HG02798 (cell line): ENCODE results near the gene PLPP1.
"Not testable (repeated sequence)": the region's sequence is repeated elsewhere in the genome, so short reads cannot be mapped to it uniquely, and the experiment has no call there.

Experiments used
- ATAC-seq: cut with Tn5 transposase; IDR thresholded peaks from one replicate; pipeline ENCODE4 v1.9.1; 2021; ENCODE audit warnings: mild to moderate bottlenecking; ENCODE audit not compliant: unreplicated experiment, poor library complexity

PLPP1 gene

DNA sequence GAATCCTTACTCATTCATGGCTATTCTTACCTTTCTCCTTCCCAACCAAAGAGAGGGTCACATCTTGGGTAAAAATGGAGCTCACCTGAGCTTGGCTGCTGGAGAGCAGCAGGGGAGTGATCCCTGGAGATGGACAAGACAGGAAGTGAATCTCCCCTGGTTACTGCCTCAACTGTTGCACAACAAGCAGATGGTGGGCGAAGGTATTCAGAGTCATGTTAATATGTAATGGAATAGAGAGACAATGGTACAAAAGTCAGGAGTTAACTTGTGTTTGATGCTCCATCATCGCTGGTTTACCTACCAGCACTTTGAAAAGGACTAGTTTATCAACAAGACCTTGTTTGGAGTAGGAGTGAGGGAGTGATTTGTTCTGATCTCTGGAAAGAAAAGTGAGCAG lies 13.0 kb upstream of the PLPP1 start:
- no peak for ATAC-seq

DNA sequence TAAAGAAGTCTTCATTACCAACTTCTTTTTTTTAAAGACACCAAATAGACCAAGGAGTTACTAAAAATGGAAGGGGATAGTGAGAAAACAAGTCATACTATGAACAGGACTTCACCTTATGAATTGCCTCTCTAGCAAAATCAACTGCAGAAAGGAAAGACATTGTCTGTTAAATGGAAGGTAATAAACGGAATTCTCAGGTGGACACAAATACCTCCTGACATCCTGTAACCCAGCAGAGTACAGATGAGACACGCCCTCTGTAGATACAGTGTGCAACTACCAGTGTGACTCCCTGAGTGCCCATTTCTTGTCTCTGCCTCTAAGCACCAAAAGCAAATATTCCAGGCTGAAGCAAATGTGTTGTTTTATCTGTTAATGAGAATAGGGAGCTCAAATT lies 12.2 kb upstream of the PLPP1 start:
- ATAC-seq: peak; percentile 53

DNA sequence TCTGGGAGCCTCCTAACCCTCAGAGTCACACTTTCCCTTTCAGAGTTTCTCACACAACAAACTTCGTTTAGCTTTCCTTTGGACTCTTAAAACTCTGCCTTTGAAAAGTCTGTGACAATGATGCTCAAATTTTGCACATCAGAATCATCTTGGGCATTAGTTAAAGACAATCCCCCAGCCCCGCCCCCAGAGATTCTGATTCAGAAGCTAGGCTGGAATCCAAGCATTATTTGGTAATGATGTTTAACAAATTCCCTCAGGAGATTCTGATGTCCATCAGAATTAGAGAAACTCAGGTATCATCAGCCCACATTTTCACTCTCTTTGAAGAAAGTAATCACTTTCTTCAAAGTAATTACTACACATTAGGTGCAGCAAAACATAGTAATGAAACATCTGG lies 9.6 kb upstream of the PLPP1 start:
- ATAC-seq: no peak

DNA sequence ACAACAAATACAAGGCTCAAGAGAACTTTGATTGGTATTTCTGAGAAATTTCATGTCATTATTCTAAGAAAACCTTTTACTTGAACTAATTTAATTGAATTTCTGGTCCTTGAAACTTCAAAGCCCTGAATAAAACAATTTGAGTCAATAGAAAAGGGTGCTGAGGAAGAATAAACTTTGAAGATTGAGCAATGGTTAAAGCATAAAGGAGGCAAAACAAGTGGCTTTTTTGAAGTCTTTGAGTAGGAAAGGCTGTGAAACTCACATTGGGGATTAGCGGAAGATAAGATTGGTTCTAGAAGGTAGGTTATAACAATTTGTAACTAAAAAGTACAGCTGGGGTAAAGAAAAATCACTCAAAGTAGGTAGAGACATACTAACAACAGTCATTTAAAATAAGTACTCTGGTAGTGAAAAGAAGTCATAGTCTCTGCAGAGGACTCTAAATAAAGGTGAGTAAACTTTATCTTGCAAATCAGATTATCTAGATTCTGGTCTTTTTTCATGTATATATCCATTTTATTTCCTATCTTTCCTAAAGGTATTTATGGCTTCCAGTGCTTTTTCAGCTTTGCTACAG lies 6.4 kb upstream of the PLPP1 start:
- ATAC-seq: no peak

DNA sequence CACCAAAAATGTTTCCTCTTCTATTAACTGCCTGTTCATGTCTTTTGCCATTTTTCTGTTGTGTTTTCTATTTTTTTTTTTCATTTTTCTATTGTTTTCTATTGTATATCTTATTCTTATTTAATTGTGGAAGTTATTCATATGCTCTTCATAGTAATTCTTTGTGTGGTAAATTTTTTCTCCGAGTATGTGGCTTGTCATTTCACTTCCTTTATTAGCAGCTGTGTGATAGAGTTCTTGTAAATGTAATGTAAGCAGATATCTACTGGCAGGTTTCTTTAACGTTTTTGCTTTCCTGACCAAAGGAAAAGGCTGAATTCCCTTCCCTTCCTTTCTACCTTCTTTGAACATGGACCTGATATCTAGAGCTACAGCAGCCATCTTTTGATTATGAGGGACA lies 5.8 kb upstream of the PLPP1 start:
- no peak for ATAC-seq

DNA sequence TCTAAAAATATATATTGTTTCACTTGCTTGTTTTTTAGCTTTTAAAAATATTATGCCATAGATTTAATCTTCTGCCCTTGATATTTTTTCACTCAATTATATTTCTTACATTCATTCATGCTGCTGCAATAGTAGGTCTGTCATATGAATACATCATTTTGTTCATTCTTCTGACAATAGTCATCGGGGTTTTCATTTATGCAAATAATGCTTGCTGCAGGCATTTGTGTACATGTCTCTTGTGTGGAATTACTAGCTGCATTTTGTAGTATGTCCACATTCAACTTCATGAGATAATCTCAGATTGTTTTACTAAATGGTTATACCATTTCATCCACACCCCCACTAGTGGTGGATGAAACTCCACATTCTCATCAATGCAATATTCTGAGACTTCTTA lies 5.3 kb upstream of the PLPP1 start:
- ATAC-seq: no peak

DNA sequence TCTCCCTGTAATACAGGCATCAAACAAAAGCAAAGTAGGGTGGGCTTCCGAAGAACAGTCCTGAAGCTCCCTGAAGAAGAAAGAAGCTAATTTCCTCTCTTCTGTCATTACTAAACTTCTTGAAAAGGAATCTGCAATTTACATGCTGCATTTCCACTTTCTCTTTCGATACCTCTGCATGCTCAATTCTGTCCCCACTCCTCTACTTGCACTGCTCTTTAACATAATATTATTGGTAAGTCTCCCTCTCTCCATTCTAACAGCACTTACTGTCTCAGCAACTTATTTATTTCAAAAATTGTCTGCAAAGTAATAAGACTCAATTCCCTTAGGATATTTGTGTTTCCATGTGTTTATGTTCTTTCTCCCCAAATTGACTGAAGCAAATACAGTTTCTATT lies 3.9 kb upstream of the PLPP1 start:
- no peak for ATAC-seq

DNA sequence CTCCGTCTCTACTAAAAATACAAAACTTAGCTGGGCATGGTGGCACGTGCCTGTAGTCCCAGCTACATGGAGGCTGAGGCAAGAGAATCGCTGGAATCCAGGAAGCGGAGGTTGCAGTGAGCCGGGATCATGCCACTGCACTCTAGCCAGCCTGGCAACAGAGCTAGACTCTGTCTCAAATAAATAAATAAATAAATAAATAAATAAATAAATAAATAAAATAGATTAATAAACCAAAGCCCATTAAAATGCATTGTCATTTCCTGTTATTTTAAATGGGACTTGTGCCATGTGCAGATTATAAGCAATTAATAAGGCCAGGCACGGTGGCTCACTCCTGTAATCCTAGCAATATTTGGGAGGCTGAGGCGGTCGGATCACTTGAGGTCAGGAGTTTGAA lies 2.6 kb upstream of the PLPP1 start:
- not testable (repeated sequence) for ATAC-seq

DNA sequence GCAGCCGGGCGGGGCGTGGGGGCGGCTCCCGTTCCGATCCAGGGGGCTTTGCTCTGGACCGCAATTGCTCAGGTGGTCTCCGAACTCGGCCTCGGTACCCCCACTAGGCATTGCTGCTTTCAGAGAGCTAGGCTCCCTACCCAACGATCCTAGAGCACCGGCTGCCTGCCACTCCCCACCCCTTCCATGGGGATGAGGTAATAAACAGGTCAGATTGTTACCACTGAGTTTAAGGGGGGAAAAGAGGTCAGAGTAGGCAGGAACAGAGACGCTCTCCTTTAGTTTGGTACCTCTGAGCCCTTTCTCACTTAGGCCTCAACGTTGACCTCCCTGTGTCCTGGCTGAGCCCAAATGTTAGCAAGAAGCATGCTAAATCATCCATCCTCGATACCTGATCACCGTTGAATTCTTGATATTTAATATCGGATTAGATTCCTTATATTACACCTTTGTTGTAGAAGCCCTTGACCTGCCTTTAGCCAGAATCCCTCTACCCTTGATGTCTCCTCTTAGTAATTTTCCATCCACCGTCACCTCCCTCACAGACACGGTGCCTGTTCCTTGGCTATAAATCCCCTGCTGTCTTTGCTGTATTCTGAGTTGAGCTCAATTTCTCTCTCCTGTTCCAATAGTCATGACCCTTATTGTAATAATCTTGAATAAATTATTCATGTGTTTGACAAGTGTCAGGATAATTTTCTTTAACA lies 588 bp upstream of the PLPP1 start:
- no peak for ATAC-seq

DNA sequence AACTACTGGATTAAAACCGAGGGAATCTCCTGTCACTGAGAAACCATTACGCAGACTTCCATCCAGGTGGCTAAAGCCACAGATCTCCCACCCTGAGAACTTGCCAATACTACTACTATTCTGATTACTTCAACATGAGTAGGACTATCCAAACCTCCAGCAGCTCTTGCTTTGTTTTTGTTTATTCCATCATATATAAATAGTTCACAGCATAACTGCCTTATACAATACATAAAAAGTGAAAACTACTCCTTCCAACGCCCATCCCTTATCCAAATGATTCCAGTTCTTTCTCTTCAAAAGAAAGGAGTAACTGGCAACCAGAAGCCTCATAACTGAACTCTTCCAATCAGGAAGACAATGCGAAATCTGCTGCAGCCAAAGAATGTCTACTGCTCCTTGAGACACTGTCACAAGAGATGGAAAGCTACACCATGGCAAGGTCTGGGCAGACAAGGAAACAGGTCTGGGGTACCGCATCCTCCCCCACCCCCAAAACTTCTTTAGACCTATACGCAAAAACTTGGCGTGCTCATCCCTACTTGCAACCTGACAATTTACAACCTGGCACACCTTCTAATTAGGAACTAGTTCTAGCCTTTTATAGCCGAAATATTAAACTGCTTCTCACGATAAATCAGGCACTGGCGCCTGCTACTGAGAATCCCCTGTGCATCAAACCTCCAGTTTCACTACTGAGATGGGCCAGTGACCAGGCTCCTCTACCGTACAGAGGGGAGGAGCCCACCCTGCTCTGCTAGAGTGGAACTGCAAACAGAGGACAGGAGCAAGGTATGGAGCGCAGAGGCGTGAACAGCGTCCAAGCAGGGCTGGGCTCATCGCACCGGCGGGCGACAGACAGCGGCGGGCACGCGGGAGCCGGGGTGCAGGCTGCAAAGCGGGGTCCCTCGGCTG lies 986 bp downstream of the PLPP1 start:
- peak; percentile 31 for ATAC-seq

DNA sequence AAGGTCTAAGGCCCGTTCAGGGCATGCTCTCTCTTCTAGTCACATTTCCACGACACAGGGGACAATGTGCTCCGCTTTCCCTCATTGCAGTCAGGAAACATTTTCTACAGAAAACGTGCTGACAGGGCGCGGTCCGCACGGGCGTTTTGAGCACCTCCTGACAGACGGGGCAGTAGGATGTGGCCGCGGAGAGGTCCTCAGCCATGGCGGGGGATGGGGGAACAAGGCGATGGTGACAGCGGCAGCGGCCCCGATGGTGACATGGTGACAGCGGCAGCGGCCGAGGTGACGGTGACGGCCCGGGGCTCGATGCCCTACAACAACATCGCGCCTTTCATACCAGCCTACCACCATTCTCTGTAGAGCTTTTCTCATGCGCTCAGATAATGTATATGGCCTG lies 4.1 kb downstream of the PLPP1 start:
- ATAC-seq: no peak

DNA sequence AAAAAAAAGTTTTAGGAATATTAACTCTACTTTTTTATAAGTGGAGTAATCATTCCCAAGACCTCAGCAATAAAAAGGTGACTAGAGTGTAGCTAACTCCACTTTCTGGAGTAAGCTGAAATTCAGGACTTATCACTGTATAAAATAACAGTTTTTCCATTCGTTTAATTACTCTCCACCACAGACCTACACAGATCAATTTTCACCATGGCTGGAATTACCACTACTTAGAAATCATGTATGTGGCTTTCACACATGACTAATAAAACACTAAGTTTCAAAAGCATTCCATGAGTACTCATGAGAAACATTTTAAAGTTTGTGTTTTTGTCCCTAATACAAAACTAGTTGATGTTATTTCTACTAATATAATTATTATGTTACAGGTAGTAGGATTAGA lies 9.9 kb downstream of the PLPP1 start:
- no peak for ATAC-seq

DNA sequence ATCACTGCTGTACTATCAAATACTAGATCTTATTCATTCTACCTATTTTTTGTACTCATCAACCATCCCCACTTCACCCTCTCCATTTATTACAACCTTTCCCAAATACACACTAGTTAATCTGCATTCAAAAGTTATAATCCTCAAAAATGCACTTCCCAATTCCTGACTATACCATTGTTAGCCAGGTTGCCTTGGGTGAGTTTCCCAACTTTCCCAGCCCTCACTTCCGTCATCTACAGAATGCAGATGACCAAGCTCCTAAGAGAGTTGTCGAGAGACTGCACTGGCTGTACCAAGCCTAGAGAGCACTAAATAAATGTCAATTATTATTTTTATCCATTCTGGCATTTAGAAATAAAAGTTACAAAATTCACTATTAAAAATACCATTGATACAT lies 11.5 kb downstream of the PLPP1 start:
- no peak for ATAC-seq

DNA sequence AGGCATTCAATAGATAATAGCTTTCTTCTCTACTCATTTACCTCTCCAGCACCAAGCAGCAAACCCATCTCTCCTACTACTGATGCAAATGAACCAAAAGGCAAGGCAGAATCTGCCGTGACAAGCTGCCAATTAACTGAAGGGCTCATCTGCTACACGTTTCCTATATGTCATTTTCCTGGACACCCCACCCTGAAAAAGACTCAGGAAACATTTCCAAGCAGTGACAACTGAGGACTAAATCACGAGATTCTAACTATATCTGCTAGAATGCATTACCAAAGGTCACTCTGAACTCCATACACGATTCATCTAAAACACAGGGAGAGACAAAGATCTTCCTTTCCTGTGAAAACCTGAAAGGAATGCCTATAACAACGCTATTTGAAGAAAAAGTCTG lies 12.9 kb downstream of the PLPP1 start:
- no peak for ATAC-seq

DNA sequence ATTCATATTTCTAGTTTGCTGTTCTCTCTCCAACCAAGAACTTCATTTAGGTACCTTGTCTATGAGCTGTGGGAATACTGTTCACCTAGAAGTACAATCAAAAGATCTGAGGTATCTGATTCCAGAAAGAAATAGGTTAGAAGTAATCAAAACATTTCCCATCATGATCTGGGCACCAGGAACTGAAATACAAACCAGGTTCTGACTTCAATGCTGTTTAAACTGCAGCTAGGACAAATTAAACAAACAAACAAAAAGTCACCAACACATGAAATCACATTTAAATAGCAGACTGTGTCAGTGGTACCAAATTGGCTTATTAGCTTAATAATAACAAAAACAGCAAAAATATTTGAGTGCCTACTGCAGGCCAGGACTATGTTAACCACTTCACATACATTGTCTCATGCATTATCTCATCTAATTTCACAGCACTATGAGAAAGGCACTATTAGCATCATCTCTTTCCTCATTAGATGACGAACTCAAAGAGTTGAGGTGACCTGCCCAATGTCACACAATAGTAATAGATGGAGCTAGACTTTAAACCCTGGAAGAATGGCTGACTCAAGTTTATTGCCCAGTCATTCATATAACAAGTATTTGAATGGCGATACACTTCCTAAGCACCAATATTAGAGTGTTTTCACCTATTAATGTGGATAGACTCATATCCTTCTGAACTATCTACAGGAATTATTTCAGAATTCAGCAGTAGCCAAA lies 14.5 kb downstream of the PLPP1 start:
- no peak for ATAC-seq

DNA sequence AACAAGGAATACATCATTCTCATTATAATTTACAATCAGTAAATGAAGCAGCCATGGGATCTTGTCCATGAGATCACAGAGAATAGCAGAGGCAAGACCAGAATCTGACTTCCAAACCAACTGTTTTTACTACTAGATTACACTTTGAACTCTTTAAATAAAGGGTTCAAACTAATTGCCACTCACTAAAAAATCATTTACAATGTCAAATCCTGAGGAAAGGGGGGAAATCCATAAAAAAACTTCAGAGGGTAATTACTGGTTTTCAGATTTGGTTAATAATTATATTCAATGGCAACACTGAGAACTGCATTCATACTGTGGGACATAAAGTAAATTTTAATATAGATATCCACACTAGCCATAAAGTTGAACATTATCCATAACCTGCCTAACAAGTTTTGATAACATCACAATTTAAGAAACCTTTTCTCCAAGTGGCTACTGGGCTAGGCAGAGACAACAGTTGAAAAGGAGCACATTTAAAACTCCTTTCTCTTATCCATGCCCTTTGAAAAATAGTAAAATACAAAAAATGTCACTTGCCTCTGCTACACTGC lies 15.9 kb downstream of the PLPP1 start:
- no peak for ATAC-seq

DNA sequence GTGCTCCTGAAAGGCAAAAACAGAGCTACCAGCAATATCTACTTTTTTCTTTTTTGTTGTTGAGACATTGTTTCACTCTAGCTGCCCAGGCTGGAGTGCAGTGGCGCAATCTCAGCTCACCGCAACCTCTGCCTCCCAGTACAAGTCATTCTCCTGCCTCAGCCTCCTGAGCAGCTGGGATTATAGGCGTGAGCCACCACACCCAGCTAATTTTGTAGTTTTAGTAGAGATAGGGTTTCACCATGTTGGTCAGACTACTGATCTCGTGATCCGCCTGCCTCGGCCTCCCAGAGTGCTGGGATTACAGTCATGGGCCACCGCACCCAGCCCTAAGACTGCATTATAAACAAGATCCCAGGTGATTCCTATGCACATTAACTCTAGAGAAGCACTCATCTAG lies 17.0 kb downstream of the PLPP1 start:
- no peak for ATAC-seq

DNA sequence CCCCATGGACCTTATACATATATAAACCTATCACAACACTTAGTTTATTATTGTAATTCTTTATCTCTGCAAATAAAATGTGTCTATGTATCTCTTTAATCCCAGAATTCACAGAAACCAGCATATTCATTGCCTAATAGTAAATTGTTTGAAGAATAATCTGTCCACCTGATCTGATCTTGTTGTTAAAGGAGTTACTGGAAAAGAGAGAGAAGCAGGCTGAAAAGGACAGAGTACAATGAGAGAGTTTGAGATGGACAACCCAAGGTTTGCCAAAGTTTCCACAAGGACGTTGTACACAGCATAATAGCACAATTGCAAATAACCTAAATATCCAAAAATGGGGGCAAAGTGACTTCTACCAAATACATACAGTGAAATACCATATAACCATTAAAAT lies 23.8 kb downstream of the PLPP1 start:
- no peak for ATAC-seq

DNA sequence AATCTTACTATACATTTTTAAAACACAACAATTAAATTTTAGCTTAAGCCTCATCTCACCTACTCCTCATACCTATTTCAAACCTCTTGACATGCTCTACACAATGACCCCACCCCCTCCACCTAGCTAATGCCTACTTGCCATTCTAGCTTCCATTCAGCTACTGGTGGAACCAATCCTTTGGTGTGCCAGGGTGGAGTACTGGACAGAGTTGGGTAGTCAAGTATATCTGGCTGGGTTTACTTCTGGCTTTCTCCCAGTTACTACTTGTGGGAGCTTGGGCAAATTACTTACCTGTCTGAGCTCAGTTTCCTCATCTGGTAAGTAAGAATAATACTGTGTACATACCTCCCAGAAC lies 24.3 kb downstream of the PLPP1 start:
- no peak for ATAC-seq

DNA sequence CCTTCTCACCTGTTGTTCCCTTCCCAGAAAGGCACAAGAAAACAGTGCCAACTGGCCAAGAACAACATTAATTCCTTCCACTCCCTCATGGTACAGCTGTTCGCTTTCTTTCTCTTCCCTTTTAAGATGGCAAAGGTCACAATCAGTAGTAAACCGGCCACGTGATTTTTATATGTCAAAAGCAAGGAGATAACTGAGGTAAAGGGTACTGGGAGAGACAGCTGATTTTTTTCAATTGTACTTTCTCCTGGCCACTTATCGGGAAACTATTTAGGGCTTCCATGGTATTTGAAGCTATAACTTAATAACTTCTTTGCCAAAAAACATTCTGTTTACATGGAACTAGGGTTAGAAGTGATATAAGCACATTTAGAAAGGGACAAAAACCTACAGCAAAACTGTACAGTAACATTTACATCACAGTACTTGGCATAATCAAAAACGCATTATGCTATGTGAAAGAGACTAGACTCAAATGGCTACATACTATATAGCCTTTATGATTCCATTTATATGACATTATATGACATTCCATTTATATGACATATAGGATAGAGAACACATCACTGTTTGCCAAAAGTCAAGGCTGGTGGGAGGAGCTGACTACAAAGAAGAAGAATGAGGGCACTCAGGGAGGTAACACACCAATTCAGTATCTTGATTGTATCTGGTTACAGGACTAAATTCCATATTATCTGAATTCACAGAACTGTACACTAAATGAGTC lies 24.8 kb downstream of the PLPP1 start:
- no peak for ATAC-seq
